LNCaP clone FGC (cell line): Measurements from ENCODE around the gene CCDC88C.

ENCODE experiments used
- DNase-seq: peaks from one replicate; pipeline ENCODE4 v3.0.0-alpha.2; 2011; ENCODE audit warnings: low read depth
- H3K4me3 ChIP-seq: 2 replicates; pipeline ENCODE4 v1.5.1; 2011; ENCODE audit warnings: mild to moderate bottlenecking, low read depth, low read length, control low read depth
- TF ChIP-seq, protein P1 (sequence below): IDR thresholded peaks from 2 replicates; pipeline ENCODE4 v1.5.1; 2012; ENCODE audit warnings: mild to moderate bottlenecking; ENCODE audit not compliant: control insufficient read depth, insufficient read depth; ENCODE audit errors: extremely low read depth

Gene CCDC88C

GRCh38 chr14:91339076-91339475, 78.5 kb downstream of the CCDC88C start:
- DNase-seq = no peak
- no peak overlapping the region for H3K4me3 ChIP-seq
- TF ChIP-seq, protein P1, sequence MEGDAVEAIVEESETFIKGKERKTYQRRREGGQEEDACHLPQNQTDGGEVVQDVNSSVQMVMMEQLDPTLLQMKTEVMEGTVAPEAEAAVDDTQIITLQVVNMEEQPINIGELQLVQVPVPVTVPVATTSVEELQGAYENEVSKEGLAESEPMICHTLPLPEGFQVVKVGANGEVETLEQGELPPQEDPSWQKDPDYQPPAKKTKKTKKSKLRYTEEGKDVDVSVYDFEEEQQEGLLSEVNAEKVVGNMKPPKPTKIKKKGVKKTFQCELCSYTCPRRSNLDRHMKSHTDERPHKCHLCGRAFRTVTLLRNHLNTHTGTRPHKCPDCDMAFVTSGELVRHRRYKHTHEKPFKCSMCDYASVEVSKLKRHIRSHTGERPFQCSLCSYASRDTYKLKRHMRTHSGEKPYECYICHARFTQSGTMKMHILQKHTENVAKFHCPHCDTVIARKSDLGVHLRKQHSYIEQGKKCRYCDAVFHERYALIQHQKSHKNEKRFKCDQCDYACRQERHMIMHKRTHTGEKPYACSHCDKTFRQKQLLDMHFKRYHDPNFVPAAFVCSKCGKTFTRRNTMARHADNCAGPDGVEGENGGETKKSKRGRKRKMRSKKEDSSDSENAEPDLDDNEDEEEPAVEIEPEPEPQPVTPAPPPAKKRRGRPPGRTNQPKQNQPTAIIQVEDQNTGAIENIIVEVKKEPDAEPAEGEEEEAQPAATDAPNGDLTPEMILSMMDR = no peak

- H3K4me3 ChIP-seq = no peak overlapping the region
- TF ChIP-seq, protein P1 = no peak
- no peak for DNase-seq
Observed at GRCh38 chr14:91338379-91338778, 79.2 kb downstream of the CCDC88C start.

GRCh38 chr14:91337699-91338335, 79.8 kb downstream of the CCDC88C start:
- TF ChIP-seq, protein P1 = no peak
- no peak for DNase-seq
- no peak overlapping the region for H3K4me3 ChIP-seq

DNA sequence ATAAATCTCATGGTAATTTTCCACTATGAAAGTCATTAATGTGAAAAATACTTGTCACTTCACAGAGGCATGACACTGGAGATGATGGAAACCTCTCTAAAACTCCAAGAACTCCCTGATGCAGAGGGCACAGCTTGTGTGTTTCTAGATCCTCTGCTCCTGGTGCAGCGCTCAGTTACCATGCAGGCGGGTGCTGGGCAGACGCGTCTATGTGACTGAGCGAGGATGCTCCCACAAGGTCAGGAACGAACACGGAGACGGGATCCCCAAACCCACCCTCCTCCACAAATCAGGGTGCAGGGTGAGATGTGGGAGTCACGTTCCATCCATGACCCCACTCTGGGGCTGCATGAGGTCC, 81.5 kb downstream of the CCDC88C start:
- DNase-seq = no peak
- no peak overlapping the region for H3K4me3 ChIP-seq
- TF ChIP-seq, protein P1 = no peak

DNA sequence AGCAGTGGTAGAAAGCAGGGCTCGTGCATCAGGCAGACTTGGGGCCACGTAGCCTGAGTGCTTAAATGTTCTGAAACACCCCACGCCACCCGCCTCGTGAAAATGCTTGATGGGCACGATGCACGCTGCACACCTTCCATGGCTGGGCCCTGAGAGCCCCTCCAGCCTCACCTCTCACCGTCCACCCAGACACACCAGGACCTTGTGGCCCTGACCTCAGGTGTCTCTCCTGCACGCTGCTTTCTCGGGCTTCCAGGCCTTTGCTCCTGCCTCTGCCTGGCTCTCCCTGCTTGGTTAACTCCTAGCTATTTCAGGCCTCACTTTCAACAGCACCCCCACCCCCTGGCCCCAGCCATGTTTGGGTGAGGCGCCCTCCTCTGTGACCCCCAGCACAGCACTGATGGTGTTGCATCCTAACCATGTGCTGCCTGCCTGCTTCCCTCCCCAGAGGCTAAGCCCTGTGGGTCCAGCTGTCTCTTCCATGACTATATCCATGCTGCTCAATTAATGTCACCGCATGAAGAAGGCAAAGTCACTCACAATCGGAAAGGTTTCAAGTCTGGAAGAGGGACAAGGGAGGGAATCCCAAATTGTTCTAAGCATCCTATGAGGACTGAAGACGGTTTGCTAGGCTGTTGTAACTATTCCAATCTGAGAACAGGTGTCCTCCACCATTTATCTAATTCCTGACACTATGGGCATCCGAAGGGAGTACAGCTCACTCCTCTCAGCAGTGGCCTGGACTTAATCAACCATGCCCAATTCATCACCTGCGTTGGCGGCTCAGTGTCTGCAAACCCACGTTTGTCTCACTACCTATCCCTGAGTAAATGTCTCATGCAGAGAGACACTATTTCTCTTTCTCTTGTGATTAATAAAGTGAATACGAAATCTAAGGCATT, 82.2 kb downstream of the CCDC88C start:
- TF ChIP-seq, protein P1 = no peak
- DNase-seq = no peak

DNA sequence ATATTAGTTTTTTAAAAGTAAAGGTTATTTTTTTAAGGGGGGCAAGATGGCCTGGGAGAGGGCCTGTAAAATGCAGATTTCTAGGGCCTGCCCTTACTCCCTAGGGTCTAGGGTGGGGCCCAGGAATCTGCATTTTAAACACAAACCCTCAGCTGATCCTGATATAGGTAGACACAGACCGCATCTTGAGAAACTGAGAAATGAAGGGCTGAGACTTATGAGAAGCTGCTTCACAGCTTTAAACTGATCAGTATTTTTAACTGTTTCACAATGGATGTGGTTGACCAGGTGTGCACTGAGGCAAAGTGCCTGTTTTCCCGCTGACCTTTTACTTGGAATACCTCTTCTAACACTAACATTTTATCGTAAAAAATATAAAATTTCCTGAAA, 84.0 kb downstream of the CCDC88C start:
- no peak for DNase-seq
- TF ChIP-seq, protein P1 = no peak
- no peak overlapping the region for H3K4me3 ChIP-seq

More for the DNA sequence above, 82.2 kb downstream of the CCDC88C start:
- no peak overlapping the region for H3K4me3 ChIP-seq
